Heart left ventricle (tissue), 16 donors: ENCODE results near the gene KHK. TPM values are rescaled to one million over a fixed set of nuclear protein-coding genes. Genes with fewer than 3 reads are reported as not detected.

ENCODE experiments used
- ATAC-seq, 4 donors: fragments of 200-7000 bp; cut with Tn5 transposase; one replicate each; pipeline ENCODE4 v1.9.1; 2020 to 2022; ENCODE audit warnings: moderate library complexity in 4 of 4, mild to moderate bottlenecking in 3 of 4, moderate number of reproducible peaks in 1 of 4
- DNase-seq, 5 donors: peaks; one replicate each; pipeline ENCODE4 v3.0.0-alpha.2; 2020
- H3K27ac ChIP-seq, 12 donors: fragments of 200-600 bp; sonication (generic) in 4 of 12; one replicate each; pipeline versions ENCODE4 v1.5.0 to v1.8.0; 2016 to 2022; ENCODE audit warnings: mild to moderate bottlenecking in 2 of 12
- H3K27me3 ChIP-seq, 9 donors: fragments of 200-600 bp; sonication (generic) in 2 of 9; one replicate each; pipeline versions ENCODE4 v1.5.1 to v1.8.0; 2016 to 2022; ENCODE audit warnings: mild to moderate bottlenecking in 3 of 9
- H3K36me3 ChIP-seq, 9 donors: fragments of 200-600 bp; sonication (generic) in 2 of 9; one replicate each; pipeline versions ENCODE4 v1.5.0 to v1.8.0; 2018 to 2022; ENCODE audit warnings: mild to moderate bottlenecking in 2 of 9
- H3K4me1 ChIP-seq, 12 donors: fragments of 200-600 bp; sonication (generic) in 4 of 12; one replicate each; pipeline versions ENCODE4 v1.5.0 to v1.8.0; 2016 to 2022; ENCODE audit warnings: mild to moderate bottlenecking in 3 of 12
- H3K4me3 ChIP-seq, 12 donors: fragments of 200-600 bp; sonication (generic) in 4 of 12; one replicate each; pipeline versions ENCODE4 v1.5.0 to v1.8.0; 2017 to 2022; ENCODE audit warnings: mild to moderate bottlenecking in 9 of 12, moderate library complexity in 4 of 12
- H3K9me3 ChIP-seq, 12 donors: fragments of 200-600 bp; sonication (generic) in 4 of 12; one replicate each; pipeline versions ENCODE4 v1.5.0 to v1.8.0; 2016 to 2022; ENCODE audit warnings: mild to moderate bottlenecking in 1 of 12
- POLR2A ChIP-seq, 2 donors: fragments of 450-650 bp; IDR thresholded peaks; one replicate each; pipeline ENCODE4 v1.6.1; 2017; ENCODE audit warnings: antibody characterized with exemption in 2 of 2, mild to moderate bottlenecking in 2 of 2, moderate library complexity in 2 of 2
- WGBS, 4 donors: extraction: QIAGEN DNeasy Blood & Tissue Kit in 2 of 4; methylation state at CpG; one replicate each; pipeline versions ENCODE4 v1.1.5 to v1.1.7; 2013 to 2018; 5-methylcytosine and 5-hydroxymethylcytosine counted together
- intact Hi-C, 10 donors: fragments of 100-400 bp; cut with DNase I; formaldehyde crosslinking; loops; one replicate each; pipeline versions ENCODE4 v1.11.1 to v1.14.2; 2022
- long read RNA-seq, 3 donors: library from polyadenylated mRNA; unstranded; transcript quantifications; one replicate each; pipeline ENCODE4 v2.0.0, GENCODE V29; 2020 to 2021
- polyA plus RNA-seq, 2 donors: library from polyadenylated mRNA; stranded (reverse); fragments of 200-250 nt; gene quantifications; one replicate each; pipeline ENCODE4 v1.2.3, GENCODE V29; 2013
- total RNA-seq, 9 donors: library from RNA; depleted of rRNA in 2 of 9; stranded (reverse); fragments of >200 nt in 2 of 9; fragmentation: NEBNext Ultra II Directional in 3 of 9; extraction: Animal tissue kit (Norgen Biotek cat#: 25700) in 3 of 9; gene quantifications; one replicate each; pipeline versions ENCODE4 v1.1.0 to v1.2.4, GENCODE V29; 2016 to 2023
- TF ChIP-seq, protein P1 (sequence below), 12 donors: fragments of 200-600 bp; sonication (generic) in 4 of 12; IDR thresholded peaks; one replicate each; pipeline versions ENCODE4 v1.5.0 to v1.8.0; 2018 to 2022; ENCODE audit warnings: antibody characterized with exemption in 12 of 12, mild to moderate bottlenecking in 5 of 12
- donor health status: ischemic (EF 13 %, LVEDD 7.1; RV severe dilation, severe dysfunction).
- donor health status: healthy with polysubstance abuse.
- donor health status: DM: no; HTN: yes; CAD: no.
- donor health status: DM: no; HTN: no; CAD: no.
- donor health status: ischemic (EF 25% LVEDD 6.9; RV normal size, moderate dysfunction).
- donor health status: ischemic (EF 25% LVEDD 5.7; RV mildly dilated, moderate dysfunction).
- donor health status: healthy.
- donor health status: DM: yes; HTN: yes; CAD: no.
- donor health status: ischemic (EF 35%, LVEDD 5.7; RV mildly dilated, moderate dysfunction).
- donor health status: nonischemic (EF 11% LVEDD 7.7; RV severe dilation, severe dysfunction).
- donor health status: DM: yes; HTN: yes; CAD: no.
- donor health status: PGD.
- donor health status: ischemic (EF 29% LVEDD 5.4; RV normal size, mild dysfunction).
- donor health status: nonischemic (EF 23%, LVEDD 6.1; RV moderate dilation, normal function).

Gene KHK
- total RNA-seq = 1 to 10 TPM in 8 of 9 donors, under 1 TPM in 1; 0.89 to 3.9 (median 1.8) TPM
- polyA plus RNA-seq = 1 to 10 TPM; 1.3 to 2.0 TPM
- long read RNA-seq, donor 1, partial matches to known transcripts = 1 of 6 reads
- long read RNA-seq, donor 1, other reads (novel, unspliced or antisense) = 3 of 6 reads
- long read RNA-seq, donor 2, transcript KHK-202 (8 exons, 2,411 nt) = major isoform, 11 of 27 reads
- long read RNA-seq, donor 2, partial matches to known transcripts = 0 of 27 reads
- long read RNA-seq, donor 2, other reads (novel, unspliced or antisense) = 16 of 27 reads
- long read RNA-seq, donor 3, transcript KHK-202 (8 exons, 2,411 nt) = major isoform, 6 of 7 reads
- long read RNA-seq, donor 3, partial matches to known transcripts = 0 of 7 reads
- long read RNA-seq, donor 3, other reads (novel, unspliced or antisense) = 1 of 7 reads

DNA sequence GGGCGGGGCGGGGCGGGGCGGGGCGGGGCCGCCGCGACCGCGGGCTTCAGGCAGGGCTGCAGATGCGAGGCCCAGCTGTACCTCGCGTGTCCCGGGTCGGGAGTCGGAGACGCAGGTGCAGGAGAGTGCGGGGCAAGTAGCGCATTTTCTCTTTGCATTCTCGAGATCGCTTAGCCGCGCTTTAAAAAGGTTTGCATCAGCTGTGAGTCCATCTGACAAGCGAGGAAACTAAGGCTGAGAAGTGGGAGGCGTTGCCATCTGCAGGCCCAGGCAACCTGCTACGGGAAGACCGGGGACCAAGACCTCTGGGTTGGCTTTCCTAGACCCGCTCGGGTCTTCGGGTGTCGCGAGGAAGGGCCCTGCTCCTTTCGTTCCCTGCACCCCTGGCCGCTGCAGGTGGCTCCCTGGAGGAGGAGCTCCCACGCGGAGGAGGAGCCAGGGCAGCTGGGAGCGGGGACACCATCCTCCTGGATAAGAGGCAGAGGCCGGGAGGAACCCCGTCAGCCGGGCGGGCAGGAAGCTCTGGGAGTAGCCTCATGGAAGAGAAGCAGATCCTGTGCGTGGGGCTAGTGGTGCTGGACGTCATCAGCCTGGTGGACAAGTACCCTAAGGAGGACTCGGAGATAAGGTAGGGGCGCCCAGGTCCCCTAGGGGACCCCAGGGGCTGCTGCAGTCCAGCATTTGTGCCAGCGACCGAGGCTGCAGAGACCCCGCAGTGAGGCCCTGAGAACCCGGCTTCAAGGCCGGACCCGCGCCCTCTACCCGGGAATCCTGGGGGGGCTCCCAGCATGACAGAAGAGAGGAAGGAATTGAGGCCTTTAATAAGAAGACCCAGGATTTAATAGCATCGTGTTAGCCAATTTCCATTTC lies at the start of gene KHK:
Gene KHK (plus strand): TSS at position 49 of the 870 bp plus-strand sequence. CDS start 488 bp downstream, at position 537.
- no peak for TF ChIP-seq POLR2A (IDR thresholded peaks at IDR 0.05)
- TF ChIP-seq, protein P1, sequence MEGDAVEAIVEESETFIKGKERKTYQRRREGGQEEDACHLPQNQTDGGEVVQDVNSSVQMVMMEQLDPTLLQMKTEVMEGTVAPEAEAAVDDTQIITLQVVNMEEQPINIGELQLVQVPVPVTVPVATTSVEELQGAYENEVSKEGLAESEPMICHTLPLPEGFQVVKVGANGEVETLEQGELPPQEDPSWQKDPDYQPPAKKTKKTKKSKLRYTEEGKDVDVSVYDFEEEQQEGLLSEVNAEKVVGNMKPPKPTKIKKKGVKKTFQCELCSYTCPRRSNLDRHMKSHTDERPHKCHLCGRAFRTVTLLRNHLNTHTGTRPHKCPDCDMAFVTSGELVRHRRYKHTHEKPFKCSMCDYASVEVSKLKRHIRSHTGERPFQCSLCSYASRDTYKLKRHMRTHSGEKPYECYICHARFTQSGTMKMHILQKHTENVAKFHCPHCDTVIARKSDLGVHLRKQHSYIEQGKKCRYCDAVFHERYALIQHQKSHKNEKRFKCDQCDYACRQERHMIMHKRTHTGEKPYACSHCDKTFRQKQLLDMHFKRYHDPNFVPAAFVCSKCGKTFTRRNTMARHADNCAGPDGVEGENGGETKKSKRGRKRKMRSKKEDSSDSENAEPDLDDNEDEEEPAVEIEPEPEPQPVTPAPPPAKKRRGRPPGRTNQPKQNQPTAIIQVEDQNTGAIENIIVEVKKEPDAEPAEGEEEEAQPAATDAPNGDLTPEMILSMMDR (IDR thresholded peaks at IDR 0.05) = peak in 2 of 12 donors; percentile 19 to 55
- Histone ChIP-seq H3K27ac (peak within 1 kb of the TSS; percentile 78 to 96 (median 94)), H3K36me3 (peaks cover 0 to 3% (median 0%) of the 10 kb centered on the region in 9 donors), H3K27me3 (no peaks in the 10 kb centered on the region), H3K9me3 (no peaks in the 10 kb centered on the region), H3K4me3 (peak within 1 kb of the TSS; percentile 54 to 88 (median 74)), H3K4me1 (peaks cover 4 to 38% (median 21%) of the 10 kb centered on the region in 12 donors)
- intact Hi-C loops = loop anchor here in 9 of 10 donors (1.0 to 10.0 kb wide), 8 partner anchors 35 to 126 kb away; partner anchors contain the start of genes TMEM214 (in 5 of the 9) and AGBL5 (in 3 of the 9)
- DNase-seq (peak; percentile 51 to 79 (median 65)), ATAC-seq (peak in 3 of 4 donors; percentile 0 to 50 (median 16))
- 5 to 18% (median 11%) methylated on average over 32 to 54 of the region's 54 CpGs for WGBS, 4 donors

DNA sequence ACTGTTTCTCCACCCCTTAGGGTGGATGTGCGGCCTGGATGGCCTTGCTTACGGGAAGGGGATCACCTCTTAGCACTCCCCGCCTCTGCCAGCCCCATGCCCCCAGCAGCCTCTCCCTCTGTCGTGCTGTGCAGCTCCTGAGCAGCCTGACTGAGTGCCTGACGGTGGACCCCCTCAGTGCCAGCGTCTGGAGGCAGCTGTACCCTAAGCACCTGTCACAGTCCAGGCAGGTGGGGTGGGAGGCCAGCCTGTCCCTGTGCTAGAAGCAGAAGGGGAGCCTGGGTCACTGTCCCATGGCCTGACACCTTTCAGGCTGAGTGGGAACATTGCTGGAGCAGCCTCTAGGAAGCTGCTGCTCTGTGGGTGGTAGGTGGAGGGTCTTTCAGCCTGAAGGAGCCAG lies 48.6 kb upstream of the KHK start:
- peaks cover 0 to 81% (median 69%) of the 10 kb centered on the region in 9 donors for H3K36me3 ChIP-seq
- H3K4me1 ChIP-seq = peaks cover 0 to 33% (median 16%) of the 10 kb centered on the region in 12 donors
- TF ChIP-seq POLR2A (IDR thresholded peaks at IDR 0.05) = no peak
- TF ChIP-seq, protein P1 (IDR thresholded peaks at IDR 0.05) = no peak
- ATAC-seq (peak in 1 of 4 donors; percentile 8), DNase-seq (no peak)
- intact Hi-C loops = loop anchor here in 4 of 10 donors (5.0 to 10.0 kb wide), 2 partner anchors 34 to 47 kb away; partner anchors contain the start of genes KHK (in 3 of the 4) and OST4 (in 1 of the 4)
- WGBS, 4 donors = 89 to 93% (median 92%) methylated on average over 5 to 6 of the region's 6 CpGs
- H3K27me3 ChIP-seq = no peaks in the 10 kb centered on the region
- H3K9me3 ChIP-seq = no peaks in the 10 kb centered on the region
- H3K27ac ChIP-seq = no peak overlapping the region
- H3K4me3 ChIP-seq = no peak overlapping the region

DNA sequence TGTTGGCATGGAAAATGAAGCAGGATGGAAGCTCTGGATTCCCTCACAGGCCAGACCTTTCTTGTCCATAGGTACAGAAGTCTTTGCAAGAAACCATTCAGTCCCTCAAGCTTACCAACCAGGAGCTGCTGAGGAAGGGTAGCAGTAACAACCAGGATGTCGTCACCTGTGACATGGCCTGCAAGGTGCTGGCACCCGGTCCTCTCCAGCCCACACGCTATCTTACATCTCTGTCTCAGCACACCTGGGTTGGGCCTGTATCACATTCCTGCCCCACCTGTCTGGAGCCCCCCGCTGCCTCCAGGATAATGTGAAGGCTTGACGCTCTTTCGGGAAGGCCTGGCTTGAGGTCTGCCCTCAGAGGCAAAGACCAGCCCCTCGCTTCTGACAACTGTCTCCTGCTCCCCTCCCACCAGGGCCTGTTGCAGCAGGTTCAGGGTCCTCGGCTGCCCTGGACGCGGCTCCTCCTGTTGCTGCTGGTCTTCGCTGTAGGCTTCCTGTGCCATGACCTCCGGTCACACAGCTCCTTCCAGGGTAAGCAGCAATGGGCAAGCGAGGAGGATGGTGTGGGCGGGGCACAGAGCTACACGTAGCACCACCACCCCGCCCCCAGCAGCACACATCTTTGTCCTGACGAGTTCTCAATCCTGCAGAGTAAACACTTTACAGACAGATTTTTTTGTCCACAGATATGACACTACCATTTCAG lies 47.8 kb upstream of the KHK start:
- WGBS, 4 donors = 83 to 90% (median 87%) methylated on average over 14 to 17 of the region's 17 CpGs
- Histone ChIP-seq H3K9me3 (no peaks in the 10 kb centered on the region), H3K4me3 (no peak overlapping the region), H3K27ac (no peak overlapping the region), H3K27me3 (no peaks in the 10 kb centered on the region), H3K4me1 (peaks cover 0 to 27% (median 12%) of the 10 kb centered on the region in 12 donors), H3K36me3 (peaks cover 0 to 85% (median 69%) of the 10 kb centered on the region in 9 donors)
- ATAC-seq = no peak
- no peak for DNase-seq
- no peak for TF ChIP-seq POLR2A (IDR thresholded peaks at IDR 0.05)
- TF ChIP-seq, protein P1 (IDR thresholded peaks at IDR 0.05) = no peak
- intact Hi-C loops = loop anchor here in 4 of 10 donors (5.0 to 10.0 kb wide), 2 partner anchors 34 to 46 kb away; partner anchors contain the start of genes KHK (in 3 of the 4) and OST4 (in 1 of the 4)
